HCT116 (cell line): ENCODE data around the gene LMTK3. TPM values are rescaled to one million over a fixed set of nuclear protein-coding genes. Genes with fewer than 3 reads are reported as not detected.

Source experiments
- ATAC-seq: fragments of 200-7000 bp; cut with Tn5 transposase; 2 replicates; pipeline ENCODE4 v1.9.1; 2020; ENCODE audit warnings: mild to moderate bottlenecking, moderate library complexity
- BruUV-seq: library from RNA; stranded (reverse); fragments of 400-500 nt; replicated peaks from 2 replicates; lab custom pipeline; 2021; lab: Mats Ljungman, UMichigan
- CTCF ChIA-PET: fragments of 300-600 bp; sonication (Branson Sonifier 250); formaldehyde crosslinking; loops from one replicate; lab custom pipeline; 2021; ENCODE audit warnings: antibody characterized with exemption; lab: Charles Lee
- POLR2A ChIA-PET: fragments of 300-600, 350-600 bp; sonication (Branson Sonifier 250); formaldehyde crosslinking; loops from one replicate; lab custom pipeline; 2021; ENCODE audit warnings: antibody characterized with exemption; lab: Charles Lee
- RAD21 ChIA-PET, 2 experiments: fragments of 300-600 bp; sonication (Branson Sonifier 250); formaldehyde crosslinking; loops; one replicate each; lab custom pipeline; 2023; ENCODE audit warnings: low total read pairs in 2 of 2; ENCODE audit not compliant: uncharacterized antibody in 2 of 2, unreplicated experiment in 2 of 2, low non-redundant PET in 1 of 2; lab: Charles Lee
- DNase-seq: peaks from one replicate; pipeline ENCODE4 v3.0.0-alpha.2; 2010; ENCODE audit warnings: low read depth, low spot score
- H2AFZ ChIP-seq: fragments of 200-600 bp; shearing (Covaris generic), sonication (generic); 2 replicates; pipeline ENCODE4 v1.6.1; 2017; ENCODE audit warnings: low read depth, mixed run types, mixed read lengths, antibody characterized with exemption, low read length; ENCODE audit not compliant: poor library complexity, severe bottlenecking
- H3K27ac ChIP-seq: 2 replicates; pipeline ENCODE4 v1.5.1; 2012; ENCODE audit warnings: low read depth, low read length
- H3K27me3 ChIP-seq: fragments of 200-600 bp; sonication (generic); 2 replicates; pipeline ENCODE4 v1.6.1; 2016; ENCODE audit warnings: mixed run types, low read length, mixed read lengths; ENCODE audit not compliant: insufficient read depth
- H3K36me3 ChIP-seq, 2 experiments: fragments of 200-500 bp in 1 of 2; fragments of 200-600 bp in 1 of 2; sonication (Bioruptor generic) in 1 of 2; sonication (generic) in 1 of 2; 2 replicates each; pipeline versions ENCODE4 v1.5.1 to v1.6.1; 2014 to 2016; ENCODE audit warnings: low read length in 2 of 2, inconsistent platforms in 1 of 2, mixed read lengths in 1 of 2, mixed run types in 1 of 2; ENCODE audit not compliant: insufficient read depth in 2 of 2, control insufficient read depth in 1 of 2
- H3K4me1 ChIP-seq, 2 experiments: fragments of 200-600 bp in 1 of 2; sonication (generic) in 1 of 2; 2 replicates each; pipeline versions ENCODE4 v1.5.1 to v1.6.1; 2012 to 2017; ENCODE audit warnings: low read length in 2 of 2, inconsistent platforms in 1 of 2, mild to moderate bottlenecking in 1 of 2, mixed read lengths in 1 of 2, mixed run types in 1 of 2, moderate library complexity in 1 of 2; ENCODE audit not compliant: insufficient read depth in 2 of 2, control insufficient read depth in 1 of 2
- H3K4me2 ChIP-seq: fragments of 200-600 bp; sonication (generic); 2 replicates; pipeline ENCODE4 v1.6.1; 2017; ENCODE audit warnings: mixed run types, low read length, mixed read lengths
- H3K4me3 ChIP-seq, 2 experiments: fragments of 200-600 bp in 1 of 2; sonication (generic) in 1 of 2; replicated peaks in 1 of 2; 2 replicates each; pipeline ENCODE4 v1.5.1; 2011 to 2016; ENCODE audit warnings: low read length in 2 of 2, control low read depth in 1 of 2, low read depth in 1 of 2, mild to moderate bottlenecking in 1 of 2, mixed read lengths in 1 of 2, mixed run types in 1 of 2
- H3K79me2 ChIP-seq: fragments of 200-600 bp; sonication (generic); 2 replicates; pipeline ENCODE4 v1.6.1; 2017; ENCODE audit warnings: mild to moderate bottlenecking, mixed run types, low read length, moderate library complexity, mixed read lengths; ENCODE audit not compliant: insufficient read depth
- H3K9ac ChIP-seq: fragments of 200-600 bp; sonication (generic); 2 replicates; pipeline ENCODE4 v1.6.1; 2016; ENCODE audit warnings: low read length, mixed read lengths
- H3K9me2 ChIP-seq: fragments of 200-600 bp; sonication (generic), shearing (Covaris generic); 2 replicates; pipeline ENCODE4 v1.6.1; 2017; ENCODE audit warnings: mixed run types, mild to moderate bottlenecking, moderate library complexity; ENCODE audit not compliant: insufficient read depth
- H3K9me3 ChIP-seq, 2 experiments: fragments of 200-500 bp in 1 of 2; fragments of 200-600 bp in 1 of 2; sonication (Bioruptor generic) in 1 of 2; sonication (generic) in 1 of 2; 2 replicates each; pipeline ENCODE4 v1.6.1; 2014 to 2017; ENCODE audit warnings: low read length in 2 of 2, mixed read lengths in 2 of 2, inconsistent platforms in 1 of 2, low read depth in 1 of 2, mild to moderate bottlenecking in 1 of 2, mixed run types in 1 of 2, moderate library complexity in 1 of 2; ENCODE audit not compliant: control insufficient read depth in 1 of 2, insufficient read depth in 1 of 2
- H4K20me1 ChIP-seq: fragments of 200-600 bp; sonication (generic), shearing (Covaris generic); 2 replicates; pipeline ENCODE4 v1.6.1; 2017; ENCODE audit warnings: mixed run types, mild to moderate bottlenecking, moderate library complexity; ENCODE audit not compliant: insufficient read depth
- ATF3 ChIP-seq: IDR thresholded peaks from 2 replicates; pipeline ENCODE4 v1.6.1; 2012
- POLR2AphosphoS5 ChIP-seq: IDR thresholded peaks from 2 replicates; pipeline ENCODE4 v1.6.1; 2011; ENCODE audit warnings: mild to moderate bottlenecking, low read depth, low read length, moderate library complexity
- RAD21 ChIP-seq: IDR thresholded peaks from 2 replicates; pipeline ENCODE4 v1.6.1; 2012; ENCODE audit warnings: low read depth, mild to moderate bottlenecking
- SRF ChIP-seq: IDR thresholded peaks from 2 replicates; pipeline ENCODE4 v1.6.1; 2012; ENCODE audit warnings: low read depth
- TCF7L2 ChIP-seq: IDR thresholded peaks from 2 replicates; pipeline ENCODE4 v1.7.0; 2011; ENCODE audit warnings: borderline replicate concordance, inconsistent platforms; ENCODE audit not compliant: insufficient read depth, insufficient read length; ENCODE audit errors: extremely low read depth
- ZNF274 ChIP-seq: fragments of 200-500 bp; sonication (Bioruptor generic); IDR thresholded peaks from 2 replicates; pipeline ENCODE4 v1.6.1; 2014; ENCODE audit warnings: mild to moderate bottlenecking, low read depth, low read length, inconsistent platforms
- intact Hi-C: fragments of 100-400 bp; cut with micrococcal nuclease; formaldehyde crosslinking; loops from 2 replicates; pipeline ENCODE4 v1.10.0; 2022
- total RNA-seq: library from RNA; stranded (reverse); gene quantifications from one replicate; pipeline ENCODE4 v1.2.1, GENCODE V29; 2021; ENCODE audit not compliant: unreplicated experiment

Gene LMTK3
- total RNA-seq, 1 experiment from 2014 or later = 19.9 TPM

GRCh38 chr19:48475369-48476068, 36.1 kb downstream of the LMTK3 start:
- ATAC-seq (no peak), DNase-seq (no peak)
- BruUV-seq = no TSS peak
- intact Hi-C loops = no loop called here
- no peaks in the 10 kb centered on the region for H3K9me3 ChIP-seq
- H3K4me2 ChIP-seq = no peak overlapping the region
- no peak overlapping the region for H3K27ac ChIP-seq
- TF ChIP-seq ZNF274 (no peak), RAD21 (no peak), SRF (no peak), TCF7L2 (no peak)
- H3K27me3 ChIP-seq = no peaks in the 10 kb centered on the region
- H4K20me1 ChIP-seq = no peaks in the 10 kb centered on the region
- H3K4me3 ChIP-seq = no peak overlapping the region
- H2AFZ ChIP-seq = no peak overlapping the region
- no peak overlapping the region for H3K9ac ChIP-seq
- H3K36me3 ChIP-seq = peaks cover 32 to 60% of the 10 kb centered on the region in 2 experiments
- H3K4me1 ChIP-seq = peaks cover under 1 to 1% of the 10 kb centered on the region in 2 experiments; a peak in 2 of 4 replicates
- ChIA-PET POLR2A (no interaction called here), CTCF (no interaction called here), RAD21 (no interaction called here)
- H3K9me2 ChIP-seq = no peaks in the 10 kb centered on the region
- H3K79me2 ChIP-seq = peaks cover 9% of the 10 kb centered on the region; the same call in 1 of the 2 replicates

GRCh38 chr19:48474084-48474592, 37.5 kb downstream of the LMTK3 start:
- Histone ChIP-seq H3K27me3 (no peaks in the 10 kb centered on the region), H3K79me2 (peaks cover 18% of the 10 kb centered on the region), H3K9ac (no peak overlapping the region), H3K9me2 (no peaks in the 10 kb centered on the region), H4K20me1 (no peaks in the 10 kb centered on the region), H3K36me3 (peaks cover 32 to 55% of the 10 kb centered on the region in 2 experiments), H3K9me3 (no peaks in the 10 kb centered on the region), H3K27ac (no peak overlapping the region), H3K4me2 (no peak overlapping the region), H3K4me3 (no peak overlapping the region), H3K4me1 (peaks cover 5 to 8% of the 10 kb centered on the region in 2 experiments; a peak in 3 of 4 replicates), H2AFZ (no peak overlapping the region)
- ChIA-PET POLR2A (no interaction called here), CTCF (no interaction called here), RAD21 (no interaction called here)
- no peak for ATAC-seq
- no peak for DNase-seq
- TF ChIP-seq ATF3 (no peak), POLR2AphosphoS5 (0 out of 2 replicates have a peak, but pooled peaks have one; percentile 14)
- no TSS peak for BruUV-seq
- intact Hi-C loops = no loop called here
